HCT116 (cell line): ENCODE results near the gene NAPSA. TPM values are rescaled to one million over a fixed set of nuclear protein-coding genes. Genes with fewer than 3 reads are reported as not detected.

ENCODE experiments used
- ATAC-seq: fragments of 200-7000 bp; cut with Tn5 transposase; 2 replicates; pipeline ENCODE4 v1.9.1; 2020; ENCODE audit warnings: mild to moderate bottlenecking, moderate library complexity
- BruUV-seq: library from RNA; stranded (reverse); fragments of 400-500 nt; replicated peaks from 2 replicates; lab custom pipeline; 2021; lab: Mats Ljungman, UMichigan
- CTCF ChIA-PET: fragments of 300-600 bp; sonication (Branson Sonifier 250); formaldehyde crosslinking; loops from one replicate; lab custom pipeline; 2021; ENCODE audit warnings: antibody characterized with exemption; lab: Charles Lee
- POLR2A ChIA-PET: fragments of 300-600, 350-600 bp; sonication (Branson Sonifier 250); formaldehyde crosslinking; loops from one replicate; lab custom pipeline; 2021; ENCODE audit warnings: antibody characterized with exemption; lab: Charles Lee
- RAD21 ChIA-PET, 2 experiments: fragments of 300-600 bp; sonication (Branson Sonifier 250); formaldehyde crosslinking; loops; one replicate each; lab custom pipeline; 2023; ENCODE audit warnings: low total read pairs in 2 of 2; ENCODE audit not compliant: uncharacterized antibody in 2 of 2, unreplicated experiment in 2 of 2, low non-redundant PET in 1 of 2; lab: Charles Lee
- DNase-seq: peaks from one replicate; pipeline ENCODE4 v3.0.0-alpha.2; 2010; ENCODE audit warnings: low read depth, low spot score
- H2AFZ ChIP-seq: fragments of 200-600 bp; shearing (Covaris generic), sonication (generic); 2 replicates; pipeline ENCODE4 v1.6.1; 2017; ENCODE audit warnings: low read depth, mixed run types, mixed read lengths, antibody characterized with exemption, low read length; ENCODE audit not compliant: poor library complexity, severe bottlenecking
- H3K27ac ChIP-seq: 2 replicates; pipeline ENCODE4 v1.5.1; 2012; ENCODE audit warnings: low read depth, low read length
- H3K27me3 ChIP-seq: fragments of 200-600 bp; sonication (generic); 2 replicates; pipeline ENCODE4 v1.6.1; 2016; ENCODE audit warnings: mixed run types, low read length, mixed read lengths; ENCODE audit not compliant: insufficient read depth
- H3K36me3 ChIP-seq, 2 experiments: fragments of 200-500 bp in 1 of 2; fragments of 200-600 bp in 1 of 2; sonication (Bioruptor generic) in 1 of 2; sonication (generic) in 1 of 2; 2 replicates each; pipeline versions ENCODE4 v1.5.1 to v1.6.1; 2014 to 2016; ENCODE audit warnings: low read length in 2 of 2, inconsistent platforms in 1 of 2, mixed read lengths in 1 of 2, mixed run types in 1 of 2; ENCODE audit not compliant: insufficient read depth in 2 of 2, control insufficient read depth in 1 of 2
- H3K4me1 ChIP-seq, 2 experiments: fragments of 200-600 bp in 1 of 2; sonication (generic) in 1 of 2; 2 replicates each; pipeline versions ENCODE4 v1.5.1 to v1.6.1; 2012 to 2017; ENCODE audit warnings: low read length in 2 of 2, inconsistent platforms in 1 of 2, mild to moderate bottlenecking in 1 of 2, mixed read lengths in 1 of 2, mixed run types in 1 of 2, moderate library complexity in 1 of 2; ENCODE audit not compliant: insufficient read depth in 2 of 2, control insufficient read depth in 1 of 2
- H3K4me2 ChIP-seq: fragments of 200-600 bp; sonication (generic); 2 replicates; pipeline ENCODE4 v1.6.1; 2017; ENCODE audit warnings: mixed run types, low read length, mixed read lengths
- H3K4me3 ChIP-seq, 2 experiments: fragments of 200-600 bp in 1 of 2; sonication (generic) in 1 of 2; replicated peaks in 1 of 2; 2 replicates each; pipeline ENCODE4 v1.5.1; 2011 to 2016; ENCODE audit warnings: low read length in 2 of 2, control low read depth in 1 of 2, low read depth in 1 of 2, mild to moderate bottlenecking in 1 of 2, mixed read lengths in 1 of 2, mixed run types in 1 of 2
- H3K79me2 ChIP-seq: fragments of 200-600 bp; sonication (generic); 2 replicates; pipeline ENCODE4 v1.6.1; 2017; ENCODE audit warnings: mild to moderate bottlenecking, mixed run types, low read length, moderate library complexity, mixed read lengths; ENCODE audit not compliant: insufficient read depth
- H3K9ac ChIP-seq: fragments of 200-600 bp; sonication (generic); 2 replicates; pipeline ENCODE4 v1.6.1; 2016; ENCODE audit warnings: low read length, mixed read lengths
- H3K9me2 ChIP-seq: fragments of 200-600 bp; sonication (generic), shearing (Covaris generic); 2 replicates; pipeline ENCODE4 v1.6.1; 2017; ENCODE audit warnings: mixed run types, mild to moderate bottlenecking, moderate library complexity; ENCODE audit not compliant: insufficient read depth
- H3K9me3 ChIP-seq, 2 experiments: fragments of 200-500 bp in 1 of 2; fragments of 200-600 bp in 1 of 2; sonication (Bioruptor generic) in 1 of 2; sonication (generic) in 1 of 2; 2 replicates each; pipeline ENCODE4 v1.6.1; 2014 to 2017; ENCODE audit warnings: low read length in 2 of 2, mixed read lengths in 2 of 2, inconsistent platforms in 1 of 2, low read depth in 1 of 2, mild to moderate bottlenecking in 1 of 2, mixed run types in 1 of 2, moderate library complexity in 1 of 2; ENCODE audit not compliant: control insufficient read depth in 1 of 2, insufficient read depth in 1 of 2
- H4K20me1 ChIP-seq: fragments of 200-600 bp; sonication (generic), shearing (Covaris generic); 2 replicates; pipeline ENCODE4 v1.6.1; 2017; ENCODE audit warnings: mixed run types, mild to moderate bottlenecking, moderate library complexity; ENCODE audit not compliant: insufficient read depth
- ATF3 ChIP-seq: IDR thresholded peaks from 2 replicates; pipeline ENCODE4 v1.6.1; 2012
- CEBPB ChIP-seq: IDR thresholded peaks from 2 replicates; pipeline ENCODE4 v1.6.1; 2012; ENCODE audit warnings: low read depth
- CTCF ChIP-seq, 3 experiments: fragments of 200-600 bp in 1 of 3; sonication (generic) in 1 of 3; IDR thresholded peaks in 2 of 3; conservative IDR thresholded peaks in 1 of 3; 2 replicates each; pipeline ENCODE4 v1.5.1; 2012 to 2017; ENCODE audit warnings: low read depth in 2 of 3, low read length in 2 of 3, antibody characterized with exemption in 1 of 3, borderline replicate concordance in 1 of 3, control low read depth in 1 of 3, mild to moderate bottlenecking in 1 of 3, mixed read lengths in 1 of 3, mixed run types in 1 of 3, moderate library complexity in 1 of 3; ENCODE audit not compliant: insufficient read depth in 1 of 3
- EGR1 ChIP-seq: IDR thresholded peaks from 2 replicates; pipeline ENCODE4 v1.6.1; 2012; ENCODE audit warnings: low read depth
- EZH2phosphoT487 ChIP-seq: fragments of 200-600 bp; IDR thresholded peaks from 2 replicates; pipeline ENCODE4 v1.6.1; 2018; ENCODE audit warnings: antibody characterized with exemption, borderline replicate concordance
- FOSL1 ChIP-seq: IDR thresholded peaks from 2 replicates; pipeline ENCODE4 v1.6.1; 2012; ENCODE audit warnings: low read depth
- MAX ChIP-seq: IDR thresholded peaks from 2 replicates; pipeline ENCODE4 v1.6.1; 2012
- POLR2AphosphoS5 ChIP-seq: IDR thresholded peaks from 2 replicates; pipeline ENCODE4 v1.6.1; 2011; ENCODE audit warnings: mild to moderate bottlenecking, low read depth, low read length, moderate library complexity
- RAD21 ChIP-seq: IDR thresholded peaks from 2 replicates; pipeline ENCODE4 v1.6.1; 2012; ENCODE audit warnings: low read depth, mild to moderate bottlenecking
- SIN3A ChIP-seq: IDR thresholded peaks from 2 replicates; pipeline ENCODE4 v1.6.1; 2012; ENCODE audit warnings: low read depth
- SP1 ChIP-seq: IDR thresholded peaks from 2 replicates; pipeline ENCODE4 v1.6.1; 2012; ENCODE audit warnings: low read depth
- SRF ChIP-seq: IDR thresholded peaks from 2 replicates; pipeline ENCODE4 v1.6.1; 2012; ENCODE audit warnings: low read depth
- TCF7L2 ChIP-seq: IDR thresholded peaks from 2 replicates; pipeline ENCODE4 v1.7.0; 2011; ENCODE audit warnings: borderline replicate concordance, inconsistent platforms; ENCODE audit not compliant: insufficient read depth, insufficient read length; ENCODE audit errors: extremely low read depth
- YY1 ChIP-seq: IDR thresholded peaks from 2 replicates; pipeline ENCODE4 v1.6.1; 2011; ENCODE audit warnings: low read length, low read depth, moderate library complexity, mild to moderate bottlenecking; ENCODE audit not compliant: insufficient replicate concordance; ENCODE audit errors: extremely low read depth
- ZNF274 ChIP-seq: fragments of 200-500 bp; sonication (Bioruptor generic); IDR thresholded peaks from 2 replicates; pipeline ENCODE4 v1.6.1; 2014; ENCODE audit warnings: mild to moderate bottlenecking, low read depth, low read length, inconsistent platforms
- intact Hi-C: fragments of 100-400 bp; cut with micrococcal nuclease; formaldehyde crosslinking; loops from 2 replicates; pipeline ENCODE4 v1.10.0; 2022
- total RNA-seq: library from RNA; stranded (reverse); gene quantifications from one replicate; pipeline ENCODE4 v1.2.1, GENCODE V29; 2021; ENCODE audit not compliant: unreplicated experiment
- TF ChIP-seq, protein P1 (sequence below): IDR thresholded peaks from 2 replicates; pipeline ENCODE4 v1.6.1; 2011; ENCODE audit warnings: mild to moderate bottlenecking, low read length, moderate library complexity; ENCODE audit not compliant: insufficient replicate concordance; ENCODE audit errors: extremely low read depth

Gene NAPSA
- total RNA-seq, 1 experiment from 2014 or later: 4.4 TPM

- no peak for ATAC-seq
- Histone ChIP-seq H3K4me3 (no peak overlapping the region), H3K36me3 (peaks cover 2 to 6% of the 10 kb centered on the region in 2 experiments; a peak in 2 of 4 replicates), H2AFZ (no peak overlapping the region), H4K20me1 (no peaks in the 10 kb centered on the region), H3K9ac (no peak overlapping the region), H3K27ac (no peak overlapping the region), H3K9me3 (no peaks in the 10 kb centered on the region), H3K4me2 (no peak overlapping the region), H3K27me3 (no peaks in the 10 kb centered on the region), H3K4me1 (peaks cover 0 to 3% of the 10 kb centered on the region in 2 experiments; a peak in 1 of 4 replicates), H3K9me2 (no peaks in the 10 kb centered on the region), H3K79me2 (no peaks in the 10 kb centered on the region; the same call in 1 of the 2 replicates)
- no peak for TF ChIP-seq SIN3A
- no peak for TF ChIP-seq POLR2AphosphoS5
- no peak for TF ChIP-seq ATF3
- TF ChIP-seq, protein P1, sequence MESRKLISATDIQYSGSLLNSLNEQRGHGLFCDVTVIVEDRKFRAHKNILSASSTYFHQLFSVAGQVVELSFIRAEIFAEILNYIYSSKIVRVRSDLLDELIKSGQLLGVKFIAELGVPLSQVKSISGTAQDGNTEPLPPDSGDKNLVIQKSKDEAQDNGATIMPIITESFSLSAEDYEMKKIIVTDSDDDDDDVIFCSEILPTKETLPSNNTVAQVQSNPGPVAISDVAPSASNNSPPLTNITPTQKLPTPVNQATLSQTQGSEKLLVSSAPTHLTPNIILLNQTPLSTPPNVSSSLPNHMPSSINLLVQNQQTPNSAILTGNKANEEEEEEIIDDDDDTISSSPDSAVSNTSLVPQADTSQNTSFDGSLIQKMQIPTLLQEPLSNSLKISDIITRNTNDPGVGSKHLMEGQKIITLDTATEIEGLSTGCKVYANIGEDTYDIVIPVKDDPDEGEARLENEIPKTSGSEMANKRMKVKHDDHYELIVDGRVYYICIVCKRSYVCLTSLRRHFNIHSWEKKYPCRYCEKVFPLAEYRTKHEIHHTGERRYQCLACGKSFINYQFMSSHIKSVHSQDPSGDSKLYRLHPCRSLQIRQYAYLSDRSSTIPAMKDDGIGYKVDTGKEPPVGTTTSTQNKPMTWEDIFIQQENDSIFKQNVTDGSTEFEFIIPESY: no peak
- no peak for TF ChIP-seq EZH2phosphoT487
- TF ChIP-seq EGR1: no peak
- TF ChIP-seq SP1: no peak
- TF ChIP-seq YY1: no peak
- TF ChIP-seq FOSL1: no peak
- TF ChIP-seq MAX: no peak
- no peak for TF ChIP-seq SRF
- TF ChIP-seq ZNF274: no peak
- no peak for TF ChIP-seq RAD21
- no peak for TF ChIP-seq CEBPB
- TF ChIP-seq TCF7L2: no peak
- no peak for TF ChIP-seq CTCF (IDR thresholded peaks at IDR 0.05 in 2 of 3, conservative IDR thresholded peaks at IDR 0.05 in 1 of 3; ENCODE audit: borderline replicate concordance in 1 of 3, insufficient read depth in 1 of 3, low read depth in 2 of 3, low read length in 2 of 3)
- intact Hi-C loops: no loop called here
- RAD21 ChIA-PET: no interaction called here
- CTCF ChIA-PET: interaction anchor here (1.0 kb wide), 1 partner anchor 10 kb away, joined by 4 read pairs; the partner anchor contains the start of gene KCNC3
- BruUV-seq: no TSS peak
- POLR2A ChIA-PET: no interaction called here
- no peak for DNase-seq
These were observed 46.3 kb downstream of the NAPSA start for GRCh38 chr19:50319156-50319555.
